D721Med (cell line): Measurements from ENCODE around the gene B4GALT2.

ENCODE experiments used
- DNase-seq: peaks from one replicate; pipeline ENCODE4 v3.0.0; 2011; ENCODE audit warnings: low spot score; ENCODE audit not compliant: insufficient read length
- FAIRE-seq: peaks from 2 replicates; lab custom pipeline; 2011; peaks lifted over from hg19 to GRCh38; lab: Jason Lieb, UNC
- TF ChIP-seq, protein P1 (sequence below): IDR thresholded peaks from 2 replicates; pipeline ENCODE4 v1.5.1; 2012; ENCODE audit warnings: mild to moderate bottlenecking, control low read depth; ENCODE audit not compliant: insufficient read depth; ENCODE audit errors: missing control alignments

Gene B4GALT2

DNA sequence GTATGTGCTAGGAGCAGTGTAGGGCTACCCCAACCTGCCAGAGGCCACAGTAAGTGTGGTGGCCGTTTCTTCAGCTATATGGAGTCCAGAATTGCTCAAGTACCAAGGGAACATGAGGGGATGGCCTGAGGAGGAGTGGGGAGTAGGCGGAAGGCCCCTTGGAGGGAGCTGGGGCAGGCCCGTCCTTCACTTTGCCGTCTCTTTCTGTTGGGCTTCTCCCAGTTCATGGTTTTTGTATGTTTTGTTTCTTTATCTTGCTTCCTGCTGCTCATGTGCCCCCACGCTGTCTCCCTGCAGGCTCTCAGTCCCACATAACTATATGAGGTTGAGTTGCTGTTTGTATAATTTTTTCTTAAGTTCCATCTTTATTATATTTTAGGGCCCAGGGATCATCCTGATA is 15.1 kb upstream of the B4GALT2 start:
- DNase-seq (no peak), FAIRE-seq (no peak)
- TF ChIP-seq, protein P1, sequence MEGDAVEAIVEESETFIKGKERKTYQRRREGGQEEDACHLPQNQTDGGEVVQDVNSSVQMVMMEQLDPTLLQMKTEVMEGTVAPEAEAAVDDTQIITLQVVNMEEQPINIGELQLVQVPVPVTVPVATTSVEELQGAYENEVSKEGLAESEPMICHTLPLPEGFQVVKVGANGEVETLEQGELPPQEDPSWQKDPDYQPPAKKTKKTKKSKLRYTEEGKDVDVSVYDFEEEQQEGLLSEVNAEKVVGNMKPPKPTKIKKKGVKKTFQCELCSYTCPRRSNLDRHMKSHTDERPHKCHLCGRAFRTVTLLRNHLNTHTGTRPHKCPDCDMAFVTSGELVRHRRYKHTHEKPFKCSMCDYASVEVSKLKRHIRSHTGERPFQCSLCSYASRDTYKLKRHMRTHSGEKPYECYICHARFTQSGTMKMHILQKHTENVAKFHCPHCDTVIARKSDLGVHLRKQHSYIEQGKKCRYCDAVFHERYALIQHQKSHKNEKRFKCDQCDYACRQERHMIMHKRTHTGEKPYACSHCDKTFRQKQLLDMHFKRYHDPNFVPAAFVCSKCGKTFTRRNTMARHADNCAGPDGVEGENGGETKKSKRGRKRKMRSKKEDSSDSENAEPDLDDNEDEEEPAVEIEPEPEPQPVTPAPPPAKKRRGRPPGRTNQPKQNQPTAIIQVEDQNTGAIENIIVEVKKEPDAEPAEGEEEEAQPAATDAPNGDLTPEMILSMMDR = no peak

DNA sequence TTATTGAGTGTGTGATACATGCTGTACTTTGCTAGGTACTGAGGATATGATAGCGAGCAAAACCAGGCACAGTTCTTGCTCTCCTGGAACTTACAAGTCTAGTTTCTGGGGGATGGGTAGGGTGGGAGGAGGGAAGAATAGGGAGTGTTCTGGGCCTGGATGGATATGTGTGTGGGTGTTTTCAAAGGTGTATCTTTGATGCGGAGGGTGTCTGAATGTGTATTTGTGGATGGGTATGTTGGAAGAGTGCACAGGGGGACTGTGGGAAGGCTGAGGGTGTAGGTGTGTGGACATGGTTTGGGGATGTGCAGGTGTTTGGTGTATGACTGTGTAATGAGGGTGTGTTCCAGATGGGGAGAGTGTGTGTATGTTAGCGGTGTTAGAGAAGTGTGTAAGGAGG is 13.7 kb upstream of the B4GALT2 start:
- no peak for DNase-seq
- TF ChIP-seq, protein P1 = no peak

DNA sequence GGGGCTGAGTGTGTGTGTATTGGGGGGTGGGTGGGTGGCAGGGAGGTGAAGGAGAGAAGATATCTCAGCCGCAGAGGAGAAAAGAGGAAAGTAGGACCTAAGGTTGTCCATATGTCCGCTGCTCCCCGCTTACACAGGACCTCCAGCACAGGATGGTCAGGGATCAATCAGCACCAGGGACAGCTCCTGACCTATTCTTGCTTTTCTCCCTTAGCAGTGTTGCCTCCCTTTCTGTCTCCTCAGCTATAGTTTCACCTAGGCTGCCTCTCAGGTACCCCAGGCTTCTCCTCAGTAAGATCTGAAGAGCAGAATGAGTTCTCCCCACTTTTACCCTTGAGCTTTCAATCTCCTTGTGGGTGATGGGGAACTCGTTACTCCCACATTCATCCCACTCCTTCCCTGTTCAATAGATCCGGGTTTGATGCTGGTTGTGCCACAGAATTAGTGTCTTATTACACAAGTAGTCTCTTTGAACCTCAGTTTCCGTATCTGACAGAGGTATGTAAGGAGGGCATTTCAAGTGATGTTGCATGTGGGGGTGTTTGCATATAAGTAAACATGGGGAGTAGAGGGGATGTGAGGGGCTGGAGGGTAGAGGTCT is 10.6 kb upstream of the B4GALT2 start:
- DNase-seq = no peak
- TF ChIP-seq, protein P1 = no peak
- FAIRE-seq = no peak

More for the DNA sequence above, 13.7 kb upstream of the B4GALT2 start:
- no peak for FAIRE-seq

- DNase-seq (no peak), FAIRE-seq (no peak)
- TF ChIP-seq, protein P1 = no peak
Observed at GRCh38 chr1:43969416-43969745, 9.6 kb upstream of the B4GALT2 start.

DNA sequence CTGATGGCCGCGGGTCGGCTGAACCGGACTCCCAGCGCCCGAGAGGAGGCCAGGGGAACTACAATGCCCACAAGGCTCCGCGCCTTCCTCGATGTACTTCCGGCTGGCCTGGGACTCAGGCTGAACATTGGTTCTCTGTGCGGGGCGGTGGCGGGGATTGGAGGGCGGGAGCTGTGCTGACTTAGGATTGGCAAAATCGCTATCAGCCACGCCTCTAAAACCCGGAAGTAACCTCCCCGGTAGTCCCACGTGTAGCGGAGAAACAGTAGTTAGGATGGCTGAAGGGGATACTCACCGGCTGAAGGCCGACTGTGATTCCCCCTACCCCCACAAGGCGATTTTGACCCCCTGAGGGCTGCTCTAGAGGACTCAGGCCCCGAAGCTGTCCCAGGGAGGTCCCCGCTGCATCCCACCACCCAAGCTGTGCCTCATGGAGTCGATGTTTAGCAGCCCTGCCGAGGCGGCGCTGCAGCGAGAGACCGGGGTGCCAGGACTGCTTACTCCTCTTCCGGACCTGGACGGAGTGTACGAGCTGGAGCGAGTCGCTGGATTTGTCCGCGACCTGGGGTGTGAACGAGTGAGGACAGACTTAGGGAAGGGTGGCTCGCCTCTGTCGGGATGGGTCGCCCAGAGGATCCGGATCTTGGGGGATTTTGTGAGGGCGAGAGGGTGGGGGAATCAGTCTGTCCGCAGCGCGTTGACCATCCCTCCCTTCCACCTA is 9.1 kb upstream of the B4GALT2 start, which contains the start of gene DPH2:
Gene DPH2 (plus strand): TSS at position 265 of the 721 bp plus-strand sequence. CDS start 166 bp downstream, at position 431.
- TF ChIP-seq, protein P1 = no peak
- no peak for FAIRE-seq
- DNase-seq = peak; percentile 100

DNA sequence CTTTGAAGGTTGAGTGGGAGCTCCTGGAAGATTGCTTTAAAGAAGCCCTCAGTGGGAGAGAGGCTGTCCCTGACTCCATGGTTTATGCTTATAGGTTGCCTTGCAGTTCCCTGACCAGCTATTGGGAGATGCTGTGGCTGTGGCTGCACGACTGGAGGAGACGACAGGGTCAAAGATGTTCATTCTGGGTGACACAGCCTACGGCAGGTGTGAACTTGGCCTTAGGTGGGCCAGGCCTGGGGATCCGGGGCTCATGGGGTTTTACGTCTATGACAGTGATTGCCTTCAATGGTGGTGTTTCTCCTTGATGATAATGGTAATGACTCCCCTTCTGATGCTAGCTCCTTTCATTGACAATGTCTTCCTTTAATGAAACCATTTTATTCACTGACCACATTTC is 8.5 kb upstream of the B4GALT2 start:
- DNase-seq = no peak
- TF ChIP-seq, protein P1 = no peak
- FAIRE-seq = no peak

- FAIRE-seq = no peak
Observed at GRCh38 chr1:43970911-43971310, 8.1 kb upstream of the B4GALT2 start.

More at GRCh38 chr1:43970911-43971310, 8.1 kb upstream of the B4GALT2 start:
- TF ChIP-seq, protein P1 = no peak
- no peak for DNase-seq
